ENCODE results near the gene NPFF.

The NPFF gene

DNA sequence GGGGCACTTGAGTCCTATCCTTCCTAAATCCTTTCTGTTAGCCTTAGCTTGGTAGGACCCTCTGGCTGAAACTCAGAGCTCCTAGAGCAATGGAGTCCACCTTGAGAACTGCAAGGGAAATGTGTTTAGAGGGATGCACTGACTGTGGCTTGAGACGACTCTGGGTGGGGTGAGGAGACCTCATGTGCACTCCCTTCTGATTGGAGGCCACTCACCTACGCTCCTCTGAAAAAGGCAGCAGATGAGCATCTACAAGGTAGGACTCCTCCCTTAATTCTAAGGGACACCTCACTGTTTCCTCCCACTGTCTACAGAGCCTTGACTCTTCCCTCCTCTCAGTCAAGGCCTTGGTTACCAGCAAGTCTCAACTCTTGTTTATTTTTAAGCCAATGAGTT lies 9.1 kb downstream of the NPFF start:
- no peak for TF ChIP-seq JUND (IDR thresholded peaks at IDR 0.05; ENCODE audit: low read depth)
- in situ Hi-C loops (cut with HindIII; ENCODE audit: low pct_unique_long_range_greater_than_20kb, low sequenced_read_pairs), result no loop called here
- DNase-seq (ENCODE audit: low read depth in 1 of 2, low spot score in 1 of 2), result no peak

DNA sequence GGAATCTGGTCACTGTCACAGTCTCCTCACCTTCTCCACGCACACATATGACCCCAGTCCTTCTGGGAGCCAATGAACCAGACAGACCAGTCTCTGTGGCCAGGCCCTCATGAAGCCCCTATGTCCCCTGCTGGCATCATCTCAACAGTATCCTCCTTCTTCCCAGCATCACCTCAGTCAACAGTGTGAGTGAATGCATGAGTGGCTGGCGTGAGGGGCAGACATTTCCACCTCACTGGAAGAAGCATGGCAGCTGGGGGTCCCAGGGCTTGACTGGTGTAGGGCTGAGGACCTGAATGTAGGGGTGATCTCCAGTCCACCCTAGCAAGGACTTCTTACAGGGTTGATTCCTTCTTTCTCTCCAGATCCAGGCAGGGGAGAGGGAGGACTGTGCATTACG lies 9.8 kb downstream of the NPFF start:
- no peak for TF ChIP-seq JUND (IDR thresholded peaks at IDR 0.05; ENCODE audit: low read depth)
- in situ Hi-C loops (cut with HindIII; ENCODE audit: low pct_unique_long_range_greater_than_20kb, low sequenced_read_pairs), result no loop called here
- no peak for DNase-seq (ENCODE audit: low read depth in 1 of 2, low spot score in 1 of 2)

DNA sequence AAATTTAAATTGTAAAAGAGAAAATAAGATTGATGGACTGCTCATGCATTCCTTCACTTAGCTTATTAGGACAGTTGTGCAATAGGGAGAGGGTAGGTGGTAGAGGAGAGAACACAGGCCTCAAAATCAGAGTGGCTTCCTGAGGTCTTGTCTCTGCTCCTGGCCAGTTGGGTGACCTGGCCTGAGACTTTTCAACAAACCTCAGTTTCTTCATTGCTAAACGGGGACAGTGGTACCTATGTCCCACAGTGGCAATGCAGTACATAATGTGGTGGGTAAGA lies 10.6 kb downstream of the NPFF start:
- no peak for TF ChIP-seq JUND (IDR thresholded peaks at IDR 0.05; ENCODE audit: low read depth)
- no peak for DNase-seq (ENCODE audit: low read depth in 1 of 2, low spot score in 1 of 2)
- in situ Hi-C loops (cut with HindIII; ENCODE audit: low pct_unique_long_range_greater_than_20kb, low sequenced_read_pairs), result no loop called here

DNA sequence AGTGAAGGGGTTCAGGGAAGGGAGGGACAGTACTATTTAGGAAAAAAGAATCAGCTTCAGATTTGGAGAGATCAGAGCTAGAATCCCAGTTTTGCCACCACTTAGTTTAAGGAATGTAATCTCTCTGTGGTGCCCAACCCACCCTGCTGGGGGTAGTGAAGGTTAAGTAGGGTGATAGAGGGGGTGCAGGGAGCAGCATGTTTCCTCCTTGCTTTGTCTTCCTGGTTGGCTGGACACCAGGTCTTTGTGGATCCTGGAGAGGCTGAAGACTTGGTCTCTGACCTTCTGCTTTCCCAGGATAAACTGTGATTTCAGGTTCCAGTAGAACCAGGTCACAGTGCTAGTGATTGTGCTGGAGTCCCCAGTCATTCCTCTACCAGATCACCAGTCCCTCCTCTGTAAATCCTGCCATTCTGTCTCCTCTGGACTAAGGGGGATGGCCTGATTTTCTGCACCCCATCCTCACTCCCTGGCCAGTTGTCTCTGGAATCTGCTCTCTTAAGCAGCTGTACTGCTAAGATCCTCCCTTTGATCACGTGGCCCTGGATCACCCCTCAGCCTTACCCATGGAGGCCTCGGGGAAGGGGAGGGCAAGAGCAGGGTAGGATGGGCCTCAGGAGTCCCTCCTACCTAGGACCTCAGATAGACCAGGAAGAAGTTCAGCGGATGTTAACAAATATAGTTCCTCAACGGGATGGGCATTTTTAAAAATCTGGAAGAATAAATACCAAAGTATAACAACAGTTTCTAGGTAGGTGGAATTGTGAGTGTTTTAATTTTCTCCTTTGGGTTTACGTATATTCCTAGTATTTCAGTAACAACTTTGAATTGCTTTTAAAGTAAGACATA lies 11.2 kb downstream of the NPFF start:
- peak in 1 of 2 experiments; percentile 42 for DNase-seq (ENCODE audit: low read depth in 1 of 2, low spot score in 1 of 2)
- in situ Hi-C loops (cut with HindIII; ENCODE audit: low pct_unique_long_range_greater_than_20kb, low sequenced_read_pairs), result no loop called here
- TF ChIP-seq JUND (IDR thresholded peaks at IDR 0.05; ENCODE audit: low read depth), result no peak

DNA sequence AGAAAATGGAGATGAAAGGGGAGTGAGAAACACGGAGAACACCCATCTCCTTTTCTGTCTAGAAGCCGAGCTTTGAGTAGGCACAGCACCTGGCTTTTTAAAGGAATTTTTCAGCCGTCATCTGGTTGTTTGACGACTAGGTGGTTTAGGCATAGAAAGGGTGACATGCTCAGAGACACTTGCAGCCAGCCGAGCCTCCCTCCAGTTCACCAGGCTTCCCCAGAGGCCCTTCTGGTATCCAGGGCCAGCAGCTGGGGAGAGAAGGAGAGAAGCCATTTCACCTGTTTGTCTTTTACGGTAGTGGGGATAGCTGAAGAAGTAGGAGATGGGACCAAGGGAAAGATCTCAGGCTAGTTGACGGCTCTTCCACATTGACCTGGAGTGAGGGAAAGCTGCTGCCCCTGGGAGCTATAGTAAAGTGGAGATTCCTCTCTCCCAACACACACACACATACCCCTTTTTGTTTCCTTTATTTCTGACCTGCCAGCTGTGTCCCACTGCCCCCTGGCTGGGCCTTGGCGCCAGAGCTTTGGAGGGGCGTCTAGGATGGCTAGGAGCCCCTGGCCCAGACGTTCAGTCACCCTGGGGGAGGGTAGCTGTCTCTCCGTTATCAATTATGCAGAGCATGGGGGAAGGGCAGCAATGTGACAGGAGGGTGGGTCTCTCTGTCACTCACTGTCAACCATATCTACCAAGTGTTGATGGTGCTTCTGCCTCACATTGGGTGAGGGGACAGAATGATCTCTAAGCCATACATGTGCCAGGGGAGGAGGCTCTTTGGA lies 13.5 kb downstream of the NPFF start:
- no peak for DNase-seq (ENCODE audit: low read depth in 1 of 2, low spot score in 1 of 2)
- no peak for TF ChIP-seq JUND (IDR thresholded peaks at IDR 0.05; ENCODE audit: low read depth)
- in situ Hi-C loops (cut with HindIII; ENCODE audit: low pct_unique_long_range_greater_than_20kb, low sequenced_read_pairs), result no loop called here

DNA sequence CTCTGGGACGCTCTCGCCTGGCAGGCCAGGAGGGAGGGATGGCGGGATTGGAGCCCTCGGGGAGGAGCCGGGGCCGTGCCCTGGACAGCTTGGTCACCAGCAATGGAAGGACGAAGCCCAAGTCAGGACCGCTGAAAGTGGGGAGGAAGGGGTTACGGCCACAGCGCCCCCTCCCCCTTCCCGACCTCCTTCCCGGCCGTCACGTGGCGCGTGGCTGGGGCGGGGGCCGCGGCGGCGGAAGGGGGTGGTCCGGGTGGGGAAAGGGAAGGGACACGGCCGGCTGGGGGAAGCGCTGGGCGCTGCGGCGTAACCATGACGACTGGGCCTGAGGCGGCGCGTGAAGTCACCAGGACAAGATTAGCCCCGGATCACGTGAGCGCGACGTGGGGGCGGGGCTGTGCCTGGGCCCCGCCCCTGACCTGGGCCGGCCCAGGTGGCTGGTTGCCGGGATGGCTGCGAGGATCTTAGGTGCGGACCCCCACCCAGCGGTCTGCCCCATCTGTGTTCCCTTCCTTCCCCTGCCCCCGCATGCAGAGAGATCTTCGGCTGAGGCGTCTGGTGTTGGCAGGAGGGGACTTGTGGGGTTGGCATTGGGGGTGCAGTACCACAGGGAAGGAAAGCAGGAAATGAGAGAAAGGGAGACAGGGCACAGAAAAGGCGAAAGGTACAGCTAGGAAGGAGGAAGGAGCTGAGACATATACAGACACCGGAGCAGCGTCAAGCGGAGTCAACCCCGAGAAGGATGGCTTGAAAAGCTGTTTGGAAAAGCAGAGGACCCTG lies 14.3 kb downstream of the NPFF start:
- peak; percentile 69 to 94 for DNase-seq (ENCODE audit: low read depth in 1 of 2, low spot score in 1 of 2)
- TF ChIP-seq JUND (IDR thresholded peaks at IDR 0.05; ENCODE audit: low read depth), result no peak
- in situ Hi-C loops (cut with HindIII; ENCODE audit: low pct_unique_long_range_greater_than_20kb, low sequenced_read_pairs), result no loop called here

DNA sequence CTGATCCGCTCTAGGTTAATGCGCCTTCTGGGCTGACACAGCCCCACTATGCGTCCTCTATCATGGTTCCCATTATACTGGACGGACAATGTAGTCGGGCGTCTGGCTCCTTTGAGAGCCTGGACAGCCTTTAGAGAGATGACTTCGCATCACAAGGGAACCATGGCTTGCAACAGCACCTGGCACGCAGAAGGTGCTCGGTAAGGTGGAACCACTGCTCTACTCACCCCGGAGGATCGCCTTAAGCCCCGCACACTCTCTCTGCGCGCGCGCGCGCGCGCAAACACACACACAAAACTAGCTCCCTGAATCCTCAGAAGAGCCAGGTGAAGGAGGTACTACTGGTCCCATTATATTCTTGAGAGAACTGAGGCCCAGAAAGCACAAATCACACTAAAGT lies 15.1 kb downstream of the NPFF start:
- TF ChIP-seq JUND (IDR thresholded peaks at IDR 0.05; ENCODE audit: low read depth), result no peak
- in situ Hi-C loops (cut with HindIII; ENCODE audit: low pct_unique_long_range_greater_than_20kb, low sequenced_read_pairs), result no loop called here
- DNase-seq (ENCODE audit: low read depth in 1 of 2, low spot score in 1 of 2), result no peak

DNA sequence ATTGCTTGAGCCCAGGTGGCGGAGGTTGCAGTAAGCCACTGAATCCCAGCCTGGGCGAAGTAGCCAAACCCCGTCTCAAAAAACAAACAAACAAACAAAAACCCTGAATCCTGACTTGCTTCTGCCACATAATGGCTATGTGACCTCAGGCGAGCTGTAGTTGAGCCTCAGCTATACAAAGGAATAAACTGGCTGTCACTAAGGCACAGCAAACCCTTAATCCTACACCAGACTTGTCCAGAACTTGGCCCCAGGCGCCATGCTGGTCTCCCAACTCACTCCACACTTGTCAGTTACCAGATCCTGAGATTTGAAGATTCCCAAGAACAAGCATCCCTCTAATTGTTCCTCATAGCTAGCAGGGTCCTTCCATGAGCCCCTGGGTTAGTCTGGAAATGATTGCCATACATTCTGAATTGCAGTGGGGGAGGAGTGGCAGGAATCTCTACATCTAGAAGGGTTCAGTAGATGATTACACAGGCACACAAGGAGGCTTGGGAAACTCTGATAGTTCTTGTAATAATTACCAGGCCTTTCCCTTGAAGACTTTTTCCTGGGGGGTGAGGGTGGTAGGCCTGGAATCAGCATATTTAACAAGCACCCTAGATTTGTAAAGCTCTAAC lies 17.9 kb downstream of the NPFF start:
- in situ Hi-C loops (cut with HindIII; ENCODE audit: low pct_unique_long_range_greater_than_20kb, low sequenced_read_pairs), result no loop called here
- no peak for TF ChIP-seq JUND (IDR thresholded peaks at IDR 0.05; ENCODE audit: low read depth)
- DNase-seq (ENCODE audit: low read depth in 1 of 2, low spot score in 1 of 2), result peak in 1 of 2 experiments; percentile 47

DNA sequence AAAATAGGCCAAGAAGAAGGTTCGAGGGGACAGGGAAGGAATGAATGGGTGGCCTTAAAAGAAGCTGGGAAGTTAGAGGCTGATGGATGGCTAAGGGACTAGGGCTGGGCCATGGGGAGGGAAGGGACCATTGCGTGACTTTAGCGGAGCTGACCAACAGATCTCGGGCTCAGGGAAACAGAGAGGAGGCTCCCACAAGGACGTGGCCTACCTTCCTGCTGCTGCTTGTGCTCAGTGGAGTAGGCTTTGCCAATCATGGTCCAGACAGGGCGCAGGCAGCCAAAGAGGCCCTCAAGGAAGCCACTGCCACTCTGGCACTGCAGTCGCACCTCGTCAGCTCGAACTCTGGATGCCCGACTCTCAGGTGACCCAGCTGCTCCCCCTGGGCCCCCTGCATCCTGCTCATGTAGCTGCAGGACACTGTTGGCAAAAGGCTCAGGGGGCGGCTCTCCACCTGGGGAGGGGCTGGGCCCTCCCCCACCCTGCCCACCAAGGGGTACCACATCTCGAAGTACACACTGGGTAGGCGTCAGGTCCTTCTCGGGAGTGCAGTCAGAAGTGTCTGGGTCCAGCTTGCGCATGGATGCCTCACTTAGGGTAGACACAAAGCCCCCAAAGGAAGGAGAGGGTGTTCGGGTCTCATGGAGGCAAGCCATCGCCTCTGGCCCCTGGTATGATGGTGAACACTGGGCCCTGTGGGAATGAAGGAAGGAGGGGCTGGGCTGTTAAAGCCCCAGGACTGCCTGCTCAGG lies 20.4 kb downstream of the NPFF start:
- in situ Hi-C loops (cut with HindIII; ENCODE audit: low pct_unique_long_range_greater_than_20kb, low sequenced_read_pairs), result no loop called here
- no peak for DNase-seq (ENCODE audit: low read depth in 1 of 2, low spot score in 1 of 2)
- no peak for TF ChIP-seq JUND (IDR thresholded peaks at IDR 0.05; ENCODE audit: low read depth)

DNA sequence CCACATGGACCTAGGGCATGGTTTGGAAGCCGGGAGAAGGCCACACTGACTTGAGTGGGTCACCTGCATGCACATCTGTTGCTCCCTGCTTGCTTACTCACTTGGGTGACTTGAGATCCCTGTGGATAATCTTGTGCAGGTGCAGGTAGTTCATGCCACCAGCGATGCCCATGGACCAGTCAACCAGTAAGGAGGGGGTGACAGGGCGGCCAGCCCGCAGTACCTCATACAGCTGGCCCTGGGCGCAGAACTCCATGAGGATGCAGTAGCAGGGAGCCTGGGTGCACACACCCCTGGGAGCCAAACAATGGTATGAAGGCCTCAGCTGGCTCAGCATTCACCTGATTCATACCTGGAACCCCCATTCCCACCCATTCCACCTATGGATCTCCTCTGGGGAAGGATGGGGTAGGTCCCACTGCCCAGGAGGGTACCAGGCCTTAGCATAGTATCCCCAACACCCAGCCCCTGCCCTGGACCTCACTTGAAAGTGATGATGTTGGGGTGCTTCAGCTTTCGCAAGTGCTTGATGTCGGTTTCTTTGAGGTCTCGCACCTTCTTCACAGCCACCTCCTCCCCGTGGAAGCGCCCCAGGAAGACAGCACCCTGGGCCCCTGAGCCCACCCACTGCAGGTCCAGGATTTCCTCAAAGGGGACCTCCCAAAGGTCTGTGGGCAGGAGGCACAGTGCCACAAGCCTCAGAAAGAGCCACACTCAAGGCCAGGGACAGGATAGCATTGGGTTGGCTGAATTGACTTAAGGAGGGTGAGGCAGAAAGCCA lies 21.1 kb downstream of the NPFF start:
- in situ Hi-C loops (cut with HindIII; ENCODE audit: low pct_unique_long_range_greater_than_20kb, low sequenced_read_pairs), result no loop called here
- no peak for DNase-seq (ENCODE audit: low read depth in 1 of 2, low spot score in 1 of 2)
- no peak for TF ChIP-seq JUND (IDR thresholded peaks at IDR 0.05; ENCODE audit: low read depth)

Data from T47D (cell line).